Vagina (tissue), 2 donors: ENCODE measurements around the gene MATK.

Experiments used
- POLR2A ChIP-seq, 2 donors: fragments of 450-650 bp; IDR thresholded peaks; one replicate each; pipeline ENCODE4 v1.6.1; 2017; ENCODE audit warnings: antibody characterized with exemption in 2 of 2, mild to moderate bottlenecking in 2 of 2, moderate library complexity in 2 of 2
- POLR2AphosphoS5 ChIP-seq, 2 donors: sonication (generic); formaldehyde crosslinking; IDR thresholded peaks; one replicate each; pipeline ENCODE4 v1.9.0; 2017; ENCODE audit warnings: antibody characterized with exemption in 2 of 2, mild to moderate bottlenecking in 2 of 2, low read depth in 1 of 2; ENCODE audit not compliant: insufficient read depth in 1 of 2
- TF ChIP-seq, protein P1 (sequence below), 3 experiments: fragments of 450-650 bp in 2 of 3; fragments of 200-600 bp in 1 of 3; sonication (generic) in 1 of 3; IDR thresholded peaks; one replicate each; pipeline ENCODE4 v1.5.1; 2017 to 2019; ENCODE audit warnings: antibody characterized with exemption in 3 of 3, mild to moderate bottlenecking in 2 of 3, moderate library complexity in 2 of 3

GRCh38 chr19:3803986-3804385, 17.8 kb upstream of the MATK start:
- TF ChIP-seq, protein P1, sequence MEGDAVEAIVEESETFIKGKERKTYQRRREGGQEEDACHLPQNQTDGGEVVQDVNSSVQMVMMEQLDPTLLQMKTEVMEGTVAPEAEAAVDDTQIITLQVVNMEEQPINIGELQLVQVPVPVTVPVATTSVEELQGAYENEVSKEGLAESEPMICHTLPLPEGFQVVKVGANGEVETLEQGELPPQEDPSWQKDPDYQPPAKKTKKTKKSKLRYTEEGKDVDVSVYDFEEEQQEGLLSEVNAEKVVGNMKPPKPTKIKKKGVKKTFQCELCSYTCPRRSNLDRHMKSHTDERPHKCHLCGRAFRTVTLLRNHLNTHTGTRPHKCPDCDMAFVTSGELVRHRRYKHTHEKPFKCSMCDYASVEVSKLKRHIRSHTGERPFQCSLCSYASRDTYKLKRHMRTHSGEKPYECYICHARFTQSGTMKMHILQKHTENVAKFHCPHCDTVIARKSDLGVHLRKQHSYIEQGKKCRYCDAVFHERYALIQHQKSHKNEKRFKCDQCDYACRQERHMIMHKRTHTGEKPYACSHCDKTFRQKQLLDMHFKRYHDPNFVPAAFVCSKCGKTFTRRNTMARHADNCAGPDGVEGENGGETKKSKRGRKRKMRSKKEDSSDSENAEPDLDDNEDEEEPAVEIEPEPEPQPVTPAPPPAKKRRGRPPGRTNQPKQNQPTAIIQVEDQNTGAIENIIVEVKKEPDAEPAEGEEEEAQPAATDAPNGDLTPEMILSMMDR (IDR thresholded peaks at IDR 0.05): no peak
- TF ChIP-seq POLR2A (IDR thresholded peaks at IDR 0.05) (no peak), POLR2AphosphoS5 (IDR thresholded peaks at IDR 0.05; ENCODE audit: insufficient read depth in 1 of 2, low read depth in 1 of 2) (no peak)
